GM23338 (cell line): ENCODE data around the gene PHYHIPL.

Source experiments
- CREB1 ChIP-seq: fragments of 250-450 bp; sonication (Bioruptor Pico); IDR thresholded peaks from 2 replicates; pipeline ENCODE4 v1.5.0; 2020; ENCODE audit warnings: low read depth, mild to moderate bottlenecking, moderate library complexity
- CTCF ChIP-seq, 2 experiments: fragments of 200-600 bp in 1 of 2; sonication (generic) in 1 of 2; conservative IDR thresholded peaks; 2 replicates each; pipeline versions ENCODE4 v1.5.1 to v1.6.1; 2016 to 2017; ENCODE audit warnings: antibody characterized with exemption in 2 of 2, low read depth in 2 of 2, mild to moderate bottlenecking in 2 of 2, moderate library complexity in 1 of 2
- ETS1 ChIP-seq: IDR thresholded peaks from 2 replicates; pipeline ENCODE4 v1.6.1; 2016; ENCODE audit warnings: antibody characterized with exemption
- EZH2 ChIP-seq: fragments of 200-600 bp; sonication (generic); IDR thresholded peaks from one replicate; pipeline ENCODE4 v1.8.0; 2017; ENCODE audit warnings: antibody characterized with exemption, mild to moderate bottlenecking, low read depth; ENCODE audit not compliant: unreplicated experiment
- EZH2phosphoT487 ChIP-seq: fragments of 200-600 bp; sonication (generic); IDR thresholded peaks from one replicate; pipeline ENCODE4 v1.8.1; 2018; ENCODE audit warnings: antibody characterized with exemption; ENCODE audit not compliant: unreplicated experiment
- JUNB ChIP-seq: IDR thresholded peaks from one replicate; pipeline ENCODE4 v1.6.1; 2016; ENCODE audit warnings: antibody characterized with exemption; ENCODE audit not compliant: unreplicated experiment
- NANOG ChIP-seq: IDR thresholded peaks from 2 replicates; pipeline ENCODE4 v1.6.1; 2016; ENCODE audit warnings: antibody characterized with exemption, borderline replicate concordance
- POLR2AphosphoS5 ChIP-seq: IDR thresholded peaks from 2 replicates; pipeline ENCODE4 v1.6.1; 2016; ENCODE audit warnings: antibody characterized with exemption, low read depth
- REST ChIP-seq: IDR thresholded peaks from one replicate; pipeline ENCODE4 v1.6.1; 2018; ENCODE audit warnings: antibody characterized with exemption; ENCODE audit not compliant: unreplicated experiment
- STAT1 ChIP-seq: IDR thresholded peaks from one replicate; pipeline ENCODE4 v1.6.1; 2016; ENCODE audit warnings: antibody characterized with exemption; ENCODE audit not compliant: unreplicated experiment
- ZNF114 ChIP-seq: fragments of 250-450 bp; sonication (Bioruptor Pico); IDR thresholded peaks from 2 replicates; pipeline ENCODE4 v1.5.0; 2020; ENCODE audit warnings: mild to moderate bottlenecking, moderate library complexity
- ZNF331 ChIP-seq: fragments of 250-450 bp; sonication (Bioruptor Pico); IDR thresholded peaks from 2 replicates; pipeline ENCODE4 v1.5.0; 2020; ENCODE audit warnings: low read depth, mild to moderate bottlenecking, moderate library complexity
- ZNF462 ChIP-seq: fragments of 250-450 bp; sonication (Bioruptor Pico); IDR thresholded peaks from 2 replicates; pipeline ENCODE4 v1.5.0; 2020; ENCODE audit warnings: mild to moderate bottlenecking, moderate library complexity

- TF ChIP-seq CTCF (conservative IDR thresholded peaks at IDR 0.05; ENCODE audit: low read depth in 2 of 2) (no peak), CREB1 (CRISPR knock-in tag) (no peak), POLR2AphosphoS5 (no peak), STAT1 (no peak), NANOG (no peak), EZH2phosphoT487 (no peak), REST (no peak), JUNB (no peak), EZH2 (no peak), ZNF331 (CRISPR knock-in tag) (no peak), ZNF462 (no peak), ETS1 (no peak), ZNF114 (CRISPR knock-in tag) (no peak)
These were observed 95.6 kb downstream of the PHYHIPL start for GRCh38 chr10:59272061-59272460.
